SH-SY5Y (cell line): ENCODE results near the gene SV2B.

ENCODE experiments used
- GATA2 ChIP-seq: IDR thresholded peaks from 2 replicates; pipeline ENCODE4 v1.6.1; 2011; ENCODE audit warnings: mild to moderate bottlenecking, low read depth, low read length
- GATA3 ChIP-seq: IDR thresholded peaks from 2 replicates; pipeline ENCODE4 v1.6.1; 2011; ENCODE audit warnings: low read depth, mild to moderate bottlenecking, low read length, moderate library complexity

DNA sequence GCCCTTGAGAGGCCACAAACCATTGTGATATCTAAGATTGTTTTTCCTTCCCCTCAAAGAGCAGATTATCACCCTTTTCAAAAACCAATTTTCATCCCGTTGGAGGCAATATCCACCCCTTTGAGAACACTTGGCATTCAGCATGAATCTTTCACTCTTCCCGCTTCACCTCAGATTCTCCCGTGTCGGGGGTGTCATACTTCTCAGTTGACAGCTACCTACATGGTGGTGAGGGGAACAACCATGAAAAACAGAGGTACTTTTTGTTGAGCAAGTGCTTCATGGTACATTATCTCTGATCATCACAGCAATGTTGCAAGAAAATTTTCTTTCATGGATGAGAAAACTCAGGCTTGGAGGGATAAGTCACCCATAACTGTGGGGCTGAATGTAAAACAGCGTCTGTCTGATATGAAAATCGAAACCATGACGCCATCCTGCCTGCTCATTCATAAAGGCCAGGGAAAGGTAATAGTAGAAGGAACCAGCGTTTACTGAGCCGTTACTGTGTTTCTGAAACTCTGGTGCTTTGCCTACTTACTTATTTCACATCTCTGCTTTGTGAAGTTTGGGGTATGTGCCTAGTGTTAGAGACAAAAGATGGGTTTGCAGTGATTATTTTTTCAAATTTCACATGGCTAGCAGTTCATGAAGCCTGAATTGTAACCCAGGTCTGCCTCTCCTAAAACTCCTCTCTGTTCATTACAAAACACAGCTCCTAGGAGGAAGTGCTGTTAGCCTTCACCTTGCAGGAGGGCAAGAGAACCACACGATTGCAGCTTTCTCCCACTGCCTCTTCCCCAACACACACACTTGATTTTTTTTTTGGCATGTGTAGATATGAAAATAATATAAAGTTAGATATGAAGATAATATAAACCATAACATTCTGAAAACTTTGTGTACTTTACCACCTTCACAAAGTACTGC is 35.4 kb downstream of the SV2B start:
- TF ChIP-seq GATA3, result no peak
- TF ChIP-seq GATA2, result no peak
